Urothelium cell line (cell line): ENCODE data around the gene GDI2.
"Not testable (repeated sequence)": the region's sequence is repeated elsewhere in the genome, so short reads cannot be mapped to it uniquely, and the experiment has no call there.

Experiments
- DNase-seq: peaks from one replicate; pipeline ENCODE4 v3.0.0; 2011; ENCODE audit warnings: low spot score, mixed read lengths
- FAIRE-seq: peaks from 2 replicates; lab custom pipeline; 2011; peaks lifted over from hg19 to GRCh38; lab: Jason Lieb, UNC

GDI2 gene

DNA sequence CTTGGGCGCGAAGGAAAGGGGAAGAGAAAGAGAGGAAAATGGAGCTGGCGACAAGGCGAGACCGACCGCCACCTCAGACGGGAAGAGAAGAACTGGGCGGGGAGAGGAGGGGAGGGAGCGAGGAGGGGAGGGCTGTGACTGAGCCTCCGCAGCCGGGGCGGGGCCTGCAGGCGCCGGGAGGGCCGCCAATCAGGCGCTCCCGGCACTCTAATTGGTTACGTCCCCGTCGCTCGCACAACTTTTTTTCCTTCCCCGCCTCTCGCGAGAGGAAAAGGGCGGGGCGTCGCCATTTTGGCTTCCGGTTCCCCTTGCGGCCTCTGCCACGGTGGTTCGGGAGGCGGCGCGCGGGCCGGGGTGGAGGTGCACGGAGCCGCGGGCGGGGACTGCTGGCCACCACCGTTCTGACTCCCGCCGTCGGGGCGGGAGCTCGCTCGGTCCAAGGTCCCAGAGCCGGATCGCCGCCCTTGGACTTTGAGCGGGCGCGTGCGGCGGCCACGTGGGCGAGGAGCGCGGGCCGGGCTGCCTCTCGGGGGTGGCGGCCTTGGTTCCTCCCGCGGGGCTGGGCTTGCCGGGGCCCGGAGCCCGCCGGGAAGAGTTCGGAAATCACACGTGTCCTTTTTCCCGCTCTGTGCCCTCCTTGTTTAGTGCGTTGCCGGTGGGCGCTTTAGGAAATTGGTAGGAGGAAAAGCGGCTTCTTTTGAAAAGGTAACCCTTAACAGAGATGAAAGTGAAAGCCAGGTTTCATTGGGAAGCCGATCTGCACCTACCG, at the start of gene GDI2:
Gene GDI2 (minus strand): TSS at position 94 of the 769 bp plus-strand sequence. CDS start 176 bp downstream, outside the sequence.
- no peak for FAIRE-seq
- peak; percentile 99 for DNase-seq

DNA sequence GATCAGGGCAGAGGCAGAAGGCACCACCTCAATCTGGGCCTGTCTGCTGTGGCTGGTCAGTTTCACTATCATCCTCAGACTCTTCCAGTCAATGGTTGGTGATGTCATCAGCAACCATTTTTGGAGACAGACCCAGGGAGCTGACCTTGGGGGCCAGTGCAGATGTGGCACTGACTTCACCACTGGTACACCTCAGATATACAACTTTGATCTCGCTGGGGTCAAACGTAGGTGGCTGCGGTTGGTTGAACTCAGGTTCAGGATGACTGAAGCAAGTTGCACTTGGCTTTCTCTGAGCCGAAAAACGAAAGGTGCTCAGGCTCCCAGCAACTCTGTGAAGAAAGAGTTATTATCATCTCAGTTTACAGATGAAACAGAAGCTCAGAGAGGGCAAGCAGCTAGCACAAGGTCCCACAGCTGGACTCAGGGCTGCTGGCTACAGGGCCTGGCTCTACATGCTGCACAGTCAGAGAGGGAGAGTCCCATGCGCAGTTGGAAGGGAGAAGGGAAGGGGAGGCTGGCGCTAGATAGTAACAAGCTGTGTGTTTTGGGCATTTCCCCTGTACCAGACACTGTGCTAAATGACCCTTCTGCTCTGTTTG, 49.2 kb upstream of the GDI2 start:
- FAIRE-seq (no peak), DNase-seq (no peak)

GRCh38 chr10:5860066-5860465, 46.8 kb upstream of the GDI2 start:
- no peak for FAIRE-seq

GRCh38 chr10:5858811-5859210, 45.6 kb upstream of the GDI2 start:
- no peak for DNase-seq
- FAIRE-seq = no peak

More at GRCh38 chr10:5860066-5860465, 46.8 kb upstream of the GDI2 start:
- DNase-seq = no peak

GRCh38 chr10:5856701-5857004, 43.4 kb upstream of the GDI2 start:
- FAIRE-seq (no peak), DNase-seq (no peak)

GRCh38 chr10:5855979-5856700, 42.9 kb upstream of the GDI2 start:
- DNase-seq = no peak
- FAIRE-seq = no peak

GRCh38 chr10:5854131-5854475, 40.9 kb upstream of the GDI2 start:
- FAIRE-seq = no peak
- no peak for DNase-seq

- DNase-seq, FAIRE-seq: not testable (repeated sequence)
These were observed 33.4 kb upstream of the GDI2 start for GRCh38 chr10:5846667-5847066.

GRCh38 chr10:5844345-5845055, 31.3 kb upstream of the GDI2 start:
- FAIRE-seq (no peak), DNase-seq (no peak)

- FAIRE-seq = no peak
- DNase-seq = no peak
These were observed 30.6 kb upstream of the GDI2 start for GRCh38 chr10:5843686-5844344.

- FAIRE-seq = no peak
- no peak for DNase-seq
These were observed 28.7 kb upstream of the GDI2 start for GRCh38 chr10:5841965-5842364.

DNA sequence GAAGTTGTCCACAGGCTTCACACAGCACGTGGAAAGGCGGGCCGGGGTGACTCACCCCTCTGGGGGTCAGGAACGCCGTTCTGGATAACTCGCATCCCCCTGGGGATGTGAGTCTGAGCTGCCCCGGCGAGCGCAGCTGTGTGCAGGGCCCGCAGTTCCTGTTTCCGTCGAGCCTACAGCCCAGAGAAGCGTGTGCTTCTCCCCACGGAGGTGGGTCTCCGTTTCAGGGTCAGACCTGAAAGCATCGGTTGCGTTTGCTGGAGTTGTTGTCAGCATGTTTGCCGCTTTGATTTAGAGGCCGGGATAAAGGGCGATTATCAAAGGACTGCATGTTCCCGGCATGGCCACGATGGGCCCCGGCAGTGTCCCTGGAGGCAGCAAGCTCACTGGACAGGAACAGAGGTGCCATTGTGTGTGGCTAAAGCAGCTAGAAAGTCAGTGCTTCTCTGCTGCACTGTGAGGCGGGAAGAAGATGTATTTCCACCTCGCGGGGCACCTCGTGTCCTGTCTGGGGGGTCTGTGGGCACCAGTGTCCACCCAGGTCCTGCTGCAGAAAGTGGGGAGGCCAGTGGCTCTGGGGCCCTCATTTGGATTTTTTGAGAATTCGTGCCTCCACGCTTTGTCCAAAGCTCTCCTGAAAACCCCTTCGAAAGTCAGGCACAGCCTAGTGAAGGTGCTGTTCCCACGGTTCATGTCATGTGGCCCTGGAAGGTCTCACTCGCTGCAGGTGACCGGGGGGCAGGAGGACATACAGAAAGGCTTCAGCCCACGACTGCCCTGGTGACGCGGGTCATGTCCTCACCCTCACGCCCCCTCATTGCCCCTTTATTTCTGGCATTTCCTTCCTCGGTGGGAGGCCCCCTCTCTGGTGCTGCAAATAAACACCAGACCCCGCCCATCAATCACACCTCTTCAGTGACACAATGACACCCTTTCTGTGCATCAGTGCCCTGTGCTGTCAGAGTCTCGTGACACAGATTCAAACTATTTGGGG, 27.4 kb upstream of the GDI2 start:
- DNase-seq = peak; percentile 43
- no peak for FAIRE-seq

DNA sequence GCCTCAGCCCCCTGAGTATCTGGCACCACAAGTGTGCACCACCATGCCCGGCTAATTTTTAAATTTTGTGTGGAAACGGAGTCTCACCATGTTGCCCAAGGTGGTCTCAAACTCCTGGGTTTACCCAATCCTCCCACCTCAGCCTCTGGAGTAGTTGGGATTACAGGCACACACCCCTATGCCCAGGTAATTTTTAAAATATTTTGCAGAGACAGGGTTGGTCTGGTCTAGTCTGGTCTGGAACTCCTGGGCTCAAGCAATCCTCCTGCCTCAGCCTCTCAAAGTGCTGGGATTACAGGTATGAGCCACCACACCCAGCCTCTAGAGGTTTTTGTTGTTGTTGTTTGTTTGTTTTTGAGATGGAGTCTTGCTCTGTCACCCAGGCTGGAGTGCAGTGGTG, 22.9 kb upstream of the GDI2 start:
- not testable (repeated sequence) for DNase-seq, FAIRE-seq

DNA sequence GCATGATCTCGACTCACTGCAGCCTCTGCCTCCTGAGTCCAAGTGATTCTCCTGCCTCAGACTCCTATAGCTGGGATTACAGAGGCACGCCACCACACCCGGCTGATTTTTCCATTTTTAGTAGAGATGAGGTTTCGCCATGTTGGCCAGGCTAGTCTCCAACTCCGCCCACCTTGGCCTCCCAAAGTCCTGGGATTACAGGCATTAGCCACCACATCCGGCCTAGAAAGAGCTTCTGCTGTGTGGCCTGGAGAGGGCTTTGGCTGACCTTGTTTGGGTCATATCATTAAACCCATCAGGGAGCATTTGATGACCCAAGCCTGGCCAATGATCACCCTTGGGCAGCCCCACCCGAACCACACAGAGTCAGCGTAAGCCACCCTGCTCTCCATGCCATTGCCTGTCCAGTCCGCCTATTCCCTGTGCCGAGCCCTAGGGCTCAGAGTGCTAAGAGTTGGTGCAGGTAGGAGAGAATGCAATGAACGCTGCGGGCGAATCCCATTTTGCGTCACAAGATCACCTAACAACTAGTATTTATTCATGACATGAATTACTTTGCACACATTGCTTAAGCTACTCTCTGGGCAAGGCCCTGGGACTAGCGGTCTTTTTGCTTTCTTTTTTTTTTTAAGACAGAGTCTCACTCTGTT, 22.3 kb upstream of the GDI2 start:
- FAIRE-seq = no peak

GRCh38 chr10:5833814-5834213, 20.6 kb upstream of the GDI2 start:
- DNase-seq = no peak
- FAIRE-seq = no peak

More for the DNA sequence above, 22.3 kb upstream of the GDI2 start:
- no peak for DNase-seq

DNA sequence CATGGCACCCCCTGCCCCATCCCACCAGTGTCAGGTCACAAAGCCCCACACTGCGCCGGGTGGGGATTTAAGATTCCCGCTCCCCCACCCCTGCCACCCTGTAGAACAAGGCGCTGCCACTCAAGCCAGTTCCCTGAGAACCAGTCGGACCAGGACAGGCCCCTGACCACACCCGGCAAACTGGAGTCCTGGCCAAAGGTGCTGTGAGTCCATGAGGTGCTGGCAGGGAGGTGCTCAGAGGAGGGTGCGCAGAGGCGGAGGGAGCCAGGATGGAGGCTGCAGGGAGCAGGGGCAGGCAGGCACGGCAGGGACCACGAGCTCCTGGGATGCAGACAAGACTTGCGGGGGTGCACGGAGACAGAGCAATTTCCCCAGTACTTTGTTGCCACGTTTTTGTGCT, 19.7 kb upstream of the GDI2 start:
- FAIRE-seq = no peak
- no peak for DNase-seq

- no peak for FAIRE-seq
- no peak for DNase-seq
These were observed 18.2 kb upstream of the GDI2 start for GRCh38 chr10:5831446-5831782.

DNA sequence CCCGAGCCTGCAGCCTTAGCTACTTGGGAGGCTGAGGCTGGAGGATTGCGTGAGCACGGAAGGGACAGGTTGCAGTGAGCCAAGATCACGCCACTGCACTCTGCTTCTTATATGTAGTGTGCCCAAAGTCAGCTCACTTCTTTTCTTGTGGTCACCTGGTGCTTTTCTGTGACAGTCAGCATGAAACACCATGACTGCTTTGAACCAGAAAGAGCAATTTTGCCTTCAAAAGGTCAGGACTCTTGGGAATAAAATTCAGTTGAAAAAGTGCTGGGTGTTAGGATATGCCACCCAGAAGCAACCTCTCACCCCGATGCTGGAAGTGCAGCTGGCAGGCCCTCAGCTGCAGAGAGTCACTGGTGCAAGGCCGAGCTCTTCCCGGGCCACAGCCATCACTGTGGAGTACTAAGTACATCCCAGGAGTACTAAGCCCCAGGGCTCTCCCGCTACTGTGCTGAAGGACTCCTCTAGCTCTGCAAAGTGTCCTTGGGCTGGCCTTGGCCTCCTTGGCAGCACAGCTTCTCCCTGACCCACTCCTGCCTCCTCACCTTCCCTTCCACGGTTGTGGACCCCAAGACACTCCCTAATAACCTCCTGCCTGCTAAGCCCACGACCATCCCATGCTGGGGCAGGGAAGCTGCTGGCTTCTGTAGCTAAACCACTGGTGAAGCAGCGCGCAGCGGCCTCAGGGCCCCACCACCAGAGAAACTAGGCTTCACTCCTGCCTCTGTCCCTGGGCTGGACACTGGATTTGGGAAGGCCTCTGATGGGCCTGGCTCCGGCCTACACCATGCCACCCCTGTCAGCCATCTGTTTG, 17.6 kb upstream of the GDI2 start:
- no peak for FAIRE-seq
- DNase-seq = no peak
